ENCODE data around the gene VPS4B. TPM values are rescaled to one million over a fixed set of nuclear protein-coding genes. Genes with fewer than 3 reads are reported as not detected.

Gene VPS4B
- total and polyA plus RNA-seq, 8 donors: 4.8 to 37.2 (median 26.5) TPM

DNA sequence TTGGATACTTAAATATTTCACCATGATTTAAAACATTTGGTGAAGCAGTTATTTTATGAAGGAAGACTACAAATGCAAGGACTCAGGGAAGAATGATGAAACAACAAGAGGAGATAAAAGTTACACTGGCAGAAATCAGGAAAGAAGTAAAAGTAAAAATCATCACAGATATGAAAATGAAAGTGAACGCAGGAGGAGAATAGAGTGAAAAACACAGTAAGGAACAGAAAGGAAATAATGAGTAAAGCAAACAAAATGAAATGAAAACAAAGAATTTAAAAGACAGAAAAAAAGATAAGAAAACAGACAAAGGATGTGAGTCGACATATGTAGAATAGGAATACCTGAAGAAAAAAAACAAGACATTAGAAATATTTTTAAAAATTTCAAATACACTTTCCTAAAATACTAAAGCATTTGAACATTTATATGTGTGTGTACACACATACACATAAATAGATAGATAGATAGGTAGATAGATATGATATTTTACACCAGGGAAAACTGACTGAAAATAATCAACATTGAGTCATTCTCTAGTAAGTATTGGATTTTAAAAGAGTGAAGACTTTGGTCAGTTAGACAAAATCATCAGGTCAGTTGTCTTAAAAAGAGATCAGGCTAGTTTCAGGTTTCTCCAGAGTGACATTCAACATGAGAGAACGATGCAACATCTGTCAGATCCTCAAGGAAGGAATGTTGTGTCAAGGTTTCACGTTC is 43.2 kb downstream of the VPS4B start:
- TF ChIP-seq, protein P1, sequence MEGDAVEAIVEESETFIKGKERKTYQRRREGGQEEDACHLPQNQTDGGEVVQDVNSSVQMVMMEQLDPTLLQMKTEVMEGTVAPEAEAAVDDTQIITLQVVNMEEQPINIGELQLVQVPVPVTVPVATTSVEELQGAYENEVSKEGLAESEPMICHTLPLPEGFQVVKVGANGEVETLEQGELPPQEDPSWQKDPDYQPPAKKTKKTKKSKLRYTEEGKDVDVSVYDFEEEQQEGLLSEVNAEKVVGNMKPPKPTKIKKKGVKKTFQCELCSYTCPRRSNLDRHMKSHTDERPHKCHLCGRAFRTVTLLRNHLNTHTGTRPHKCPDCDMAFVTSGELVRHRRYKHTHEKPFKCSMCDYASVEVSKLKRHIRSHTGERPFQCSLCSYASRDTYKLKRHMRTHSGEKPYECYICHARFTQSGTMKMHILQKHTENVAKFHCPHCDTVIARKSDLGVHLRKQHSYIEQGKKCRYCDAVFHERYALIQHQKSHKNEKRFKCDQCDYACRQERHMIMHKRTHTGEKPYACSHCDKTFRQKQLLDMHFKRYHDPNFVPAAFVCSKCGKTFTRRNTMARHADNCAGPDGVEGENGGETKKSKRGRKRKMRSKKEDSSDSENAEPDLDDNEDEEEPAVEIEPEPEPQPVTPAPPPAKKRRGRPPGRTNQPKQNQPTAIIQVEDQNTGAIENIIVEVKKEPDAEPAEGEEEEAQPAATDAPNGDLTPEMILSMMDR (IDR thresholded peaks at IDR 0.05): no peak
- Histone ChIP-seq H3K4me1 (no peaks in the 10 kb centered on the region), H3K27me3 (no peaks in the 10 kb centered on the region), H3K9me3 (no peaks in the 10 kb centered on the region), H3K36me3 (no peaks in the 10 kb centered on the region), H3K27ac (no peak overlapping the region), H3K4me3 (no peak overlapping the region)
- ATAC-seq (no peak), FAIRE-seq (no peak), DNase-seq (no peak)
- WGBS, 2 donors: 62 to 69% methylated on average over 4 of the region's 4 CpGs
- intact Hi-C loops (cut with DNase I): no loop called here

DNA sequence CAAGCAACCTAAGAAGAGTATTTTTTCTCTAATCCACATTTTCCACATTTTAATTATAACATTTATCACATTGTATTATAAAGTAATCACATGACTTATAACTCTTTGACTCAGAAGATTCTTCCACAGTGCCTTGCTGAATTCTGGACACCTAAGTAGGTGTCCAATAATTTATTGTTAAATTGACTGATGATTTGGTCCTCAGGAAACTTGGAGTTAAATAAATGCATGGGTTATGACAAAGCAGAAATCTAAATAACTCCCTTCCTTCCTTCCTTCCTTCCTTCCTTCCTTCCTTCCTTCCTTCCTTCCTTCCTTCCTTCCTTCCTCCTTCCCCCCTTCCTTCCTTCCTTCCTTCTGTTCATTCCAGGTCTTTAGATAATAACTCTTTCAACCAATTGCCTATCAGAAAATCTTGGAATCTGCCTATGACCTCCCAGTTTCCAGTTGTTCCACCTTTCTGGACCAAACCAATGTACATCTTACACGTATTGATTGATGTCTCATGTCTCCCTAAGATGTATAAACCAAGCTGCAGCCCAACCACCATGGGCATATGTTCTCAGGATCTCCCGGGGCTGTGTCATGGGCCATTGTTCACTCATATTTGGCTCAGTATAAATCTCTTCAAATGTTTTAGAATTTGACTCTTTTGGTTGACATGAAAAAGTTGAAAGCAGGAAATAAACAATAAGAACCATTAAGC is 44.8 kb downstream of the VPS4B start:
- 71 to 78% methylated on average over 2 of the region's 2 CpGs for WGBS, 2 donors

DNA sequence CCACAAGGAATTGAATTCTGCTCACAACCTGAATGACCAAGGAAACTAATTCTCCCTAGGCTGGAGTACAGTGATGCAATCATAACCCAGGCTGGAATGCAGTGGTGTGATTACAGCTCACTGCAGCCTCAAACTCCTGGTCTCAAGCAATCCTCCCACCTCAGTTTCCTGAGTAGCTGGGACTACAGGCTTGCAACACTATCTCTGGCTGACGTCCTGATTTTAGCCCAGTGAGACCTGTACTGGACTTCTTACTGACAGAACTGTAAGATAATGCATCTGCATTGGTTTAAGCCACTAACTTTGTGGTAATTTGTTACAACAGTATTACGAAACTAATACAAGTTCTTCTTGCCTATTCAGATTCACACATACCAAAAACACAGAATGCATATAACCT is 45.7 kb downstream of the VPS4B start:
- ATAC-seq (no peak), FAIRE-seq (no peak), DNase-seq (no peak)
- no peaks in the 10 kb centered on the region for H3K9me3 ChIP-seq
- TF ChIP-seq, protein P1 (IDR thresholded peaks at IDR 0.05): no peak
- H3K27me3 ChIP-seq: no peaks in the 10 kb centered on the region
- no peak overlapping the region for H3K4me3 ChIP-seq
- no peak overlapping the region for H3K27ac ChIP-seq
- H3K36me3 ChIP-seq: no peaks in the 10 kb centered on the region
- 69 to 73% methylated on average over 2 of the region's 2 CpGs for WGBS, 2 donors
- intact Hi-C loops (cut with DNase I): no loop called here
- H3K4me1 ChIP-seq: no peaks in the 10 kb centered on the region

More for the DNA sequence above, 44.8 kb downstream of the VPS4B start:
- H3K36me3 ChIP-seq: no peaks in the 10 kb centered on the region
- FAIRE-seq (no peak), ATAC-seq (no peak), DNase-seq (no peak)
- no peaks in the 10 kb centered on the region for H3K4me1 ChIP-seq
- intact Hi-C loops (cut with DNase I): no loop called here
- no peak overlapping the region for H3K4me3 ChIP-seq
- H3K27me3 ChIP-seq: no peaks in the 10 kb centered on the region
- H3K27ac ChIP-seq: no peak overlapping the region
- TF ChIP-seq, protein P1 (IDR thresholded peaks at IDR 0.05): no peak
- H3K9me3 ChIP-seq: no peaks in the 10 kb centered on the region

DNA sequence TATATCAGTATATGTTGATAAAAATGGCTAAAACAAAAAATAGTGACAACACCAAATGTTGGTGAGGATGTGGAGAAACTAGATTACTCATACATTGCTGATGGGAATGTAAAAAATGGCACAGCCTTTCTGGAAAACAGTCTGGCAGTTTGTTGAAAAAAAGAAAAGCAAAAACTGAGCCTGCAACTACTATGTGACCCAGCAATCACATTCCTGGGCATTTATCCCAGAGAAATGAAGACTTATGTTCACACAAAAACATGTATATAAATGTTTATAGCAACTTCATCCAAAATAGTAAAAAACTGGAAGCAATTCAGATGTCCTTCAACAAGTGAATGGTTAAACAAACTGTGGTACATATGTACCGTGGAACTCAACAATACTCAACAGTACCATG is 47.7 kb downstream of the VPS4B start:
- intact Hi-C loops (cut with DNase I): no loop called here
- Histone ChIP-seq H3K4me1 (no peaks in the 10 kb centered on the region), H3K27ac (no peak overlapping the region), H3K4me3 (no peak overlapping the region), H3K9me3 (no peaks in the 10 kb centered on the region), H3K36me3 (no peaks in the 10 kb centered on the region), H3K27me3 (no peaks in the 10 kb centered on the region)
- DNase-seq: no peak
- TF ChIP-seq, protein P1 (IDR thresholded peaks at IDR 0.05): no peak
- WGBS, 2 donors: 58 to 79% methylated on average over 1 of the region's 1 CpG
- no peak for ATAC-seq
- FAIRE-seq: no peak

DNA sequence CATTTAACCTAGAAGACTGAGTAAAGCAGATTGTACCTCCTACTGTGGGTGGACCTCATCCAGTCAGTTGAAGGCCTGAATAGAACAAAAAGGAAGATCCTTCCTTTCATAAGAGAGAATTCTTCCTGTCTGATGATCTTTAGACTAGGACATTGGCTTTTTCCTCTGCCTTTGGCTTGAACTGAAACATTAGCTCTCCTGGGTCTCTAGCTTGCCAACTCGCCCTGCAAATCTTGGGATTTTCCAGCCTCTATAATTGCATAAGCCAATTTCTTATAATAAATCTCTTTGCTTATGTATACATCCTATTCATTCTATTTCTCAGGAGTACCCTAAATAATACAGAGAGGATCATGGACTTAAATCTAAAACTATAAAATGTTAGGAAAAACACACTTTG is 49.1 kb downstream of the VPS4B start:
- ATAC-seq: no peak

More for the DNA sequence above, 49.1 kb downstream of the VPS4B start:
- DNase-seq (no peak), FAIRE-seq (no peak)
- WGBS, 2 donors: 69 to 82% methylated on average over 1 of the region's 1 CpG
- Histone ChIP-seq H3K4me1 (peaks cover 0 to 4% (median 0%) of the 10 kb centered on the region in 3 donors), H3K4me3 (no peak overlapping the region), H3K27me3 (no peaks in the 10 kb centered on the region), H3K36me3 (no peaks in the 10 kb centered on the region), H3K9me3 (no peaks in the 10 kb centered on the region), H3K27ac (no peak overlapping the region)
- TF ChIP-seq, protein P1 (IDR thresholded peaks at IDR 0.05): no peak
- intact Hi-C loops (cut with DNase I): no loop called here

Data from pancreas (tissue), 10 donors.